ENCODE results near the gene TMEM129.
A peak's percentile ranks its signal among the peaks of the same experiment; 100 is the strongest.

TMEM129 gene

DNA sequence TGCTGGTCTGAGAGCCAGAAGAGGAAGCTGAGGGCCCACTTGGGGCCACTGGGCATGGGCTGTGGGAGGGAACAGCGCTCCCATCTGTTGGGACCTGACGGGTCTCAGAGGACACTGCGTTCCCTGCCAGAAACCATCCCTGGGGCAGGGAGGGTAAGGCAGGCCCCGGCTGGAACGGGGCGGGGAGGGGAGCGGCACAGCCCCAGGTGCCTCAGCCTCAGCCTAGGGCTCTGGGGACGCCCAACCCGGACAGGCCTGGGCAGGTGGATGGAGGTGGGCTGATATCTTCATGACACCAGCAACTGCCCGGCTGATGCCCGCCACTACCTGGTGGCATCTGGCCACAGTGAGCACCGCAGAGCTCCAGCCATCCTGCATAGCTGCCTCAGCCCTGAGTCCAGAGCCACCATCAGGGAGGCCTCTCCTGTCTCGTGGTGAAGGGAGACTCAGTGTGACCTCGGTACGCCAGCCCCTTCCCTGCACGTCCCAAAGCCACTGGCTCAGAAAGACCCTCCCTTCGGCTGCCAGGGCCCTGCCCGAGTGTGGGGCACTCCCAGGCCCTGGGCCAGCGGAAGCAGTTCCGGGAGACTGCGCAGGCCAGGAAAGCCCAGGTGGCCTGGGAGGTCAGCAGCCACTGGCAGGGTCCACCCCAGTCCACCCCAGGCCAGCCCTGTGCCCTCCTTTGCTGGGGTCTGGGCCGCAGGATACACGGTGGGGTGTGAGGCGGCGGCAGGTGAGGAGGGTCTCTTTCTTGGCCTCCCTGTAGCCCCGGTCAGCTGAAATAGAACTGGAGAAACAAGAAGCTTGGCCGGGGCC, 37.4 kb upstream of the TMEM129 start:
- DNase-seq: no peak

GRCh38 chr4:1757836-1758235, 36.7 kb upstream of the TMEM129 start:
- DNase-seq: no peak

DNA sequence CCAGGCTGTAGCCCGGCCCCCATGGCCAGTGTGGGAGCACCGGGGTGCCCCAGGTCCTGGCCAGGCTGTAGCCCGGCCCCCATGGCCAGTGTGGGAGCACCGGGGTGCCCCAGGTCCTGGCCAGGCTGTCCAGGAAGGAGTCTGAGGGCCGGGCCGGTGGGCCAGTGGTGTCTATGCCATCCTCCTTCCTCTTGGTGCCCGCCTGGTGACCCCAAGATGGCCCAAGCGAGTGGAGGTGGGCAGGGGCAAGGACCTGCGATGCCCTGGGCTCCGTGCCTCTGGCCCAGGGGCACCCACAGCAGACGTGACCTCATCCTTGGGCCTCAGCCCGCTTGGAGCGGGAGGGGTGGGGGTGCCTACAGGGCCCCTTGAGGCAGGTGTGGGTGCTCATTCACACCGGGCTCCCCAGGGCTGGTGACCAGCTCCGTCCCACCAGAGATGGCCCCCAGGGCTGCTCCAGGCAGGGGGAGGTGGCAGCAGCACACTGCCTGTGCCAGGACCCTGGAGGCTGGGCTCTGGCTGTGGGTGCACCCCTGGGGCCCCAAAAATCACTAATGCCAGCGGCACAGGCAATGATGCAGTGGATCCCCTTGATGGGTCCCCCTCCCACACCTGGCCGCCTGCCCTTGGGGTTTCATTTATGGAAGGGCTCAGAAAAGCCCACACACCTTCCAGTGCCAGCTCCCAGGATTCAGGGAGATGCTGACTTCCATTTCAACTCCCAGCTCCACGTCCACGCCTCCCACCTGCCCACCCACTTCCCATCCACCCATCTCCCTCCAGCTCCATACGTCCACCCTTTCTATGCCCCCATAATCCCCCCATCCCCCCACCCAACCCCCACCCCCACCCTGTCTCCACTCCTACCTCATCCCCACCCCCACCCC, 36.0 kb upstream of the TMEM129 start:
- no peak for DNase-seq

- no peak for DNase-seq
Measured at GRCh38 chr4:1756079-1756478, 35.0 kb upstream of the TMEM129 start.

DNA sequence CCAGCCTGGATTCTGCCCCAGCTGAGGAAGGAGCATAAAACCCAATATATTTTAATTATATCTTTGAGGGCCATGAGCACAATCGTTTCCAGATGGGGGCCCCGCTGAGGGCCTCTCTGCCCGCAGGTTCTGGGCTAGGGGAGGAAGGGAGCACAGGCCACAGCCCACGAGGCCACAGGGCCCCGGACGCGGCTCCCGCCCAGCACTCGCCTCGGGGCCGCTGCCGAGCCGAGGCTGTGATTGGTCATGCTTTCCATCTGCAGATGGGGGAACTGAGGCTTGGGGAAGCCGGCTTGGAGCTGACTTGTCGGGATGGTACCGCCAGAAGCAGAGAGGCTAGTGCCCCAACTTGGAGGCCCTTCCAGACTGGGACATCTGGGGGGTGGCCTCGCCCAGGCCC, 34.2 kb upstream of the TMEM129 start:
- DNase-seq: no peak

GRCh38 chr4:1754336-1754735, 33.2 kb upstream of the TMEM129 start:
- DNase-seq: peak; percentile 69

- DNase-seq: no peak
Measured at GRCh38 chr4:1753697-1754311, 32.7 kb upstream of the TMEM129 start.

- no peak for DNase-seq
Measured at GRCh38 chr4:1753294-1753696, 32.2 kb upstream of the TMEM129 start.

DNA sequence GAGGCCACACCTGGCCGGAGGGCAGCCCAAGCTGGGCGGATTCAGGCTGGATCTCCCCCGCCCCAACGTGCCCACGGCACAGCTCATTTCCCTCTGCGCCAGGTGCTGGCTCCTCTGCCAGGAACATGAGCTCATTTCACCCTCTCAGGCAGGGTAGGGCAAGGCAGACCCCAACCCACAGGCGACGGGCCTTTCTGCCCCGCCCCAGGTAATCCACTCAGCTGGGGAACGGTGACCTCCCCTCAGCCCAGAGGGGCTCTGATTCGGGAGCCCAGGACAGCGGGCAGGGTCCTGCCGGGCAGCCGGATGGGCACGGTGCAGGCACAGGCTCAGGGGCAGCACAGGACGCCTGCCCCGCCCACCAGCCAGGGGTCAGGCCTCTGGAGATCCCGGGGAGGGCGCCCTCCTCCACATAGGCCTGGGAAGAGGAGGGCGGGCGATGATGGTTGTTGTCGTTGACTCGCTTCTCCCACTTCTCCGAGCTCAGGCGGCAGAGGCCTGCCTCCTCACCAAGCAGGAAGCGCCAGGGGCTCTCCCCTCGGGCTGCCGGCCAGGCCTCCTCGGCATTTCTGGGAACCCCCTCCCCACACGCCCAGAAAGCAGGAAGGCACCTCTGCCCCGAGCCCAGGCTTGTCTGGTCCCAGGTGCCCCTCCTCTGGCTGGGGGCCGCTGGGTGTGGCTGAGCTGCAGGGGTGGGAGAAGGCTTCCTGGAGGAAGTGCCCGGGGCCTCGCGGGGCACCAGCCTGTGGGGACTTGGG, 31.3 kb upstream of the TMEM129 start:
- peak; percentile 13 for DNase-seq

DNA sequence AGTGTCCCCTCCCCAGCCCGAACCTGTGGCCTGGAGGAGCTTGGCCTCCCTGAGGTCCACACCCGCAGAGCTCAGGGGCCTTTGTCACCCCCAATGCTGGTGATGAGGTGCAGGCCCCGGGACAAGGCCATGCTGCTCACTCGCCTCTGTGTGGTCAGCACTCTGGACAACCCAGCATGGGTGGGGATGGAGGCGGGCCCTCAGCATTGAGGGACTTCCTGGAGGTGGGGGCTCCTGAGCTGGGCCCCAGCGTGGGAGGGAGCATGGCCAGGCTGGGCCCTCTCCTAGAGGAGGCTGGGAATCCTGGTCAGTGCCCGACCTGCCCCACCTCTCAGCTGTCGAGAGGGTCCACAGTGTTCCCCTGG, 30.8 kb upstream of the TMEM129 start:
- DNase-seq: no peak

- no peak for DNase-seq
Measured at GRCh38 chr4:1751155-1751918, 30.2 kb upstream of the TMEM129 start.

GRCh38 chr4:1750381-1751154, 29.4 kb upstream of the TMEM129 start:
- DNase-seq: no peak

DNA sequence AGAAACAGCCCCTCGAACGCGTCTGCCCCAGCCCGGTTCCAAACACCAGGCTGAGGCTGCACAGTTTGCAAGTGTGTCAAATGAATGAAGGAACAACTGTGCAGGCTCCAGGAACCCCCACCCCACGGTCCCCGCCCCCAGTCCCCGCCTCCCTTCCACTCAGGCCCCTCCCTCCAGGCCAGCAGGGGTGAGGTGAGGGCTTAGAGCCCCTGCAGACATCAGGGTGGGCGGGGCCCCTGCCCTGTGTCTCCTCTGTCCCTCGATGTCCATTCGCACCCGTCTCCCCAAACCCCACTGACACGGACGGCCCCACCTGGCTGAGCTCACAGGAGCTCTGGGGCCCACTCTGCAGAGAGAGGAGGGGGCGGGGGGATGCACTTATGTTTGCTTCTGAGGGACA, 28.7 kb upstream of the TMEM129 start:
- DNase-seq: no peak

- DNase-seq: no peak
Measured at GRCh38 chr4:1749370-1749769, 28.2 kb upstream of the TMEM129 start.

GRCh38 chr4:1748465-1748995, 27.4 kb upstream of the TMEM129 start:
- DNase-seq: peak; percentile 81

- no peak for DNase-seq
Measured at GRCh38 chr4:1747603-1747967, 26.5 kb upstream of the TMEM129 start.

DNA sequence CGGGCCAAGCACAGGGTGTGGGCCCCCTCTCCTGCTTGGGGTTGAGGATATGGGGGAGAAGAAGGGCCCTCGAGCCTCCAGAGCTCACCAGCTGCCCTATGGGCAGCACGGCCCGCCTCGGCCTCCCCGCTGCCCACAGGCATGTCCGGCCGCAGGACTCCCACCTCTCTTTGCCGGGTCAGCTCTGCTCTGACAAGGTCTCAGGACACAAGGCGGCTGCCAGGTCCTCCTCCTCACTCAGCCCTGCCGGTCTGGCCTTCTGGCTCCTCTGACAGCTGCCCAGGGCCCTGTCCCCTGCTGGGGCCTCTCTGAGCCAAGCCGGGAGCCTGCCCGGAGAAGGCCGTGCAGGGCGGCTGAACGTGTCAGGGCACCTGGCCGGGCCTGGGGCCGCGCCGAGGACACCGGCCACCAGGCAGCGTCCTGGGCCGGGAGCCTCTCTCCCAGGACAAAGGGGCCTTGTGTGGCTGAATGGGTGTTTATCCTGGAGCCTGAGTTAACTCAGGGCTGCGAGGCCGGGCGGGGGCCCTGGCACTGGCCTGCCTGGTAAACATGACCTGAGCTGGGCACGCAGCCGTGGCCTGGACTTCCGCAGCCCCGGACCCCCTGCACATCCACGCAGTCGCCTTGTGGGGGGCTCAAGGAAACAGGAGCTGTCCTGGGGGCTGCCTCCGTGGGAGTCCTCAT, 25.9 kb upstream of the TMEM129 start:
- DNase-seq: no peak

GRCh38 chr4:1746265-1746691, 25.2 kb upstream of the TMEM129 start:
- DNase-seq: peak; percentile 72

DNA sequence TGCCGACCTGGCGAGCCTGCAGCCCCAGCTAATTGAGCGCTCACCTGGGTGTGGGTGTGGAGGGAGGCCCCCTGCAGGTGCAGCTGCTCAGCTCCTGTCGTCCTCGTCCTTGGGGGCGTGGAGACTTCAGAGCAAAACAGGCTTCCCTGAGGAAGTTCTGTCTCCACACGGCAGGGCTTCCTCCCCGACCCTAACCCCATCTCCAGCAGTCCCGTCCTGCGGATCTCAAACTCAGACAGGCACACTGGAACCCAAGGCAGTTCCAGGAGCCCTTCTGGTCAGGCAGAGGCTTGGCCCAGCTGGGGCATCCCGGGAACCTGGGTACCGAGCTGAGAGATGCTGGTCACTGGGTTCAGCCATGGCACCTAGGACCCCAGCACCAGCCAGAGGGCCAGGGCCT, 24.6 kb upstream of the TMEM129 start:
- peak; percentile 16 for DNase-seq

GRCh38 chr4:1745165-1745564, 24.0 kb upstream of the TMEM129 start:
- DNase-seq: no peak
